NCI-H2227 (cell line): Measurements from ENCODE around the gene MC1R.

Experiments
- DNase-seq: peaks from one replicate; lab custom pipeline; 2025; ENCODE audit not compliant: unreplicated experiment; lab: John Stamatoyannopoulos, UW

Gene MC1R

DNA sequence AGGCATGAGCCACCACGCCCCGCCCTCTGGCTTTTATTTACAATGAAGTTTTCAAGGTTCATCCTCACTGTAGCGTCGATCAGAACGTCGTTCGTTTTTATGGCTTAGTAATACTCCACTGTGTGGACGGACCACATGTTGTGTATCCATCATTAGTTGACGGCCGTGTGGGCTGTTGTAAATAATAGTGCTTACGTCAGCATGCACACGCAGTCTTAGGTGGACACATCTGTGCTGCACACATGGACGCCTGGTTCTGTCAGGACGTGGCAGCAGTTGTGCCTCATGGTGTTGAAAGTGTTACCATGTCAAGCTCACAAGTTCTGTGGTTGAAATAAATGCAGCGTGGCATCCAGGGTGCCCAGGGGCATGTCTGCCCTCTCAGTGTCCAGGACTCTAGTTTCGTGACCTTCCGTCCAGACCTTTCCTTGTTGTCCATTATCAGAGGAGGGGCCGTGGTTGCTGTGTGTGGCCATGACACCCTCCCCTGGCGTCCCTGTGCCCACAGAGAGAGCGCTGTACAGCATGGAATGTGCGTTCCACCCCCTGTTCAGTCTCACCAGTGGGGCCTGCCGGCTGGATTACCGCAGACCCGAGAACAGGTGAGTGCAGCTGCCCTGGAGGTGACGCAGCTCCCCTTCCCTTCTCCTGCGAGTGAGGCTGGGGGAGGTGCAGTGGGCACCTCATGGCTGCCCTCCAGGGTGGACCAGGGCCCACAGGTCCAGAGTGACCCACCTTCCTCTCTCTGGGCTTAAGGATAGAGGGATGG lies 23.0 kb upstream of the MC1R start:
- DNase-seq = no peak

DNA sequence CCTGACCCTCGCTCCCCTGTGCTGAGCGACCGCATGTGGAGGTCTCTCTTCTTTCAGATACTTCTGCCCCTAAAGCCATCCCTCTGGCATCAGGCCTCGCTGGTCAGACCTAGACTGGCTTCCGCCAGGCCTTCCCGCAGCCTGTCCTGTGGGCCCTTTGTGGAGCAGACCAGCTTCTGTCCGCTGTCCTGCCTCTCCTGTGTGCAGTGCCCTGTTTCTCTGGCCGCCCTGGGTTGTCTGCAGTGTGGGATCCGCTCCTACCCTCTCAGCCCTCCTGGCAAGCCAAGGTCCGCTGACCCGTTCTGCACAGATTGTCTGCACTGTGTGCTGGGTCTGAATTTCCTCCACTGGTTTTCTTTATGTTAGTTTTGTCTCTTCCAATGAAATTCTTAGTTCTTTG lies 21.5 kb upstream of the MC1R start:
- DNase-seq = no peak

- no peak for DNase-seq
These were observed 20.3 kb upstream of the MC1R start for GRCh38 chr16:89898201-89898967.

GRCh38 chr16:89899879-89900481 lies 18.7 kb upstream of the MC1R start:
- no peak for DNase-seq

- DNase-seq = no peak
These were observed 17.8 kb upstream of the MC1R start for GRCh38 chr16:89900885-89901284.

- no peak for DNase-seq
These were observed 15.7 kb upstream of the MC1R start for GRCh38 chr16:89902980-89903379.

DNA sequence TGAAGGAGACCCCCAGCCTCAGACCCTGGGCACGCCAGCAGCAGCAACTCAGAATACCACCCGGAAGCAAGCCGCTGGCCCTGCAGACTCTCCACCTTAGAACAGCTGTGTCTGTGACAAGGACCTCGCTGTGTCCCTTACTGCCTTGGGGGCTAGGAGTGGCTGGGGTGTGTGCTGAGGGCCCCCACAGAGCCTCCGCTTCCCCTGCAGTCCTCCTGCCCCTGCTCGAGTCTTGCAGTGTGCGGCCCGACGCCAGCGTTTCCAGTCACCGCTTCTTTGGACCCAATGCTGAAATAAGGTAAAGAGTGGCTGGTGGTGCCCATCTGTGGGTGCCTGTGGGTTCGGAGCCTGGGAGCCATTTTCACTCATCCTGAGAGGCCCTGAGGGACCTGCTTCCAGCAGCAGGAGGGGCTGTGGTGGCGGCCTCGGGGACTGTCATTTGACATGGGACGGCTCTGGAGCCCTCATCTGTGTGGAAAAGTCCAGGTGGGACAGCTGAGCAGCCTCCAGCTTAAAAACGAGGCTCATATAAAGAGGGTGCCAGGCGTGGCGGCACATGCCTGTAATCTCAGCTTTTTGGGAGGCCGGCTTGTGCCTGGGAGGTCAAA lies 14.7 kb upstream of the MC1R start:
- DNase-seq = no peak

GRCh38 chr16:89904606-89905510 lies 13.8 kb upstream of the MC1R start:
- DNase-seq = no peak

- no peak for DNase-seq
These were observed 13.0 kb upstream of the MC1R start for GRCh38 chr16:89905511-89906139.

DNA sequence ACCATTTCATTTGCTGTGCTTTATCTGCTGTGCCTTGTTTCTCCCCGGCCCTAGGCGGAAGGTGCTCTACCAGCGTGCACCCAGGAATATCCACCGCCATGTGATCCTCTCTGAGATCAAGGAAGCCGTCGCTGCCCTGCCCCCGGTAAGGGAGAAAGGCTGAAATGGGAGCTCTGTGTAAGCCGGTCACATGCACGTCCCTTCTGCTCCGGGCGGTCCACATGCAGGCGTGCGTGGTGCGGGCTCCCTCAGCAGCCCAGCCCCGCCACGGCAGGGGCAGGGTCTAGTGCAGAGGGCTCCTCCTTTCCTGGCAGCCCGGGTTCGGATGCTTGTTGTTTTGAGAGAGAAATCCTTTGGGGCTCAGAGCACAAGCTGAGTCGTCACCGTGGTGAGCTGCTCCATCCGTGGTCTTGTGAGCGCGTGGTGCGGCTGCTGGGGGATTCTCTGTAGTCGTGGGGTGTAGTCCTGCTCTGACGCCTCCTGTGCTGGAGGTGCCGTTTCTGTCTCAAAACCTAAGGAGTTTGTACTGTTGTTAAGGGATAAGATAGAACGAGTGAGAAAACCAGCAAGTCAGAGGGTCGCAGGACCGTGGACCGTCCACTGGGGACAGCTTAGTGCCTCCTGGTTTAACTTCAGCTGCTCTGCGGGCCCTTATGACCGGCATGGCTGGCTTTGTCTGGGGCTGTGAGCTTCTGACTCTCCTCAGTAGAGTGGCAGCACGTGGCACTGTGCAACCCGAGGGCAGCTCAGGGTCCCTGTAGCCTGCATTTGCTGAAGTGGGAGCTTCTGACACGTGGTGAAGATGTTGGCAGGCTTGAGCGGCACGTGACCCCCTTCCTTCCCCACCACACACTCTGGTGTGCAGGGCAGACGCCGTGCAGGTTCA lies 12.3 kb upstream of the MC1R start:
- DNase-seq = no peak

GRCh38 chr16:89907055-89907814 lies 11.4 kb upstream of the MC1R start:
- no peak for DNase-seq

DNA sequence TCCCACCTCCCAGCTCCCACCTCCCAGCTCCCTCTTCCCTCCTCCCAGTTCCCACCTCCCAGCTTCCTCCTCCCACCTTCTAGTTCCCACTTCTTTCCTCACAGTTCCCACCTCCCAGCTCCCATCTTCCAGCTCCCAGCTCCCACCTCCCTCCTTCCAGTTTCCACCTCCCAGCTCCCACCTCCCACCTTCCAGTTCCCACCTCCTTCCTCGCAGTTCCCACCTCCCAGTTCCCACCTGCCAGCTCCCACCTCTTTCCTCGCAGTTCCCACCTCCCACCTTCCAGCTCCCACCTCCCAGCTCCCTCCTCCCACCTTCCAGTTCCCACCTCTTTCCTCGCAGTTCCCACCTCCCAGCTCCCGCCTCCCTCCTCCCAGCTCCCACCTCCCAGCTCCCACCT lies 10.4 kb upstream of the MC1R start:
- DNase-seq = no peak

GRCh38 chr16:89909777-89910716 lies 8.6 kb upstream of the MC1R start:
- DNase-seq = peak; percentile 30

DNA sequence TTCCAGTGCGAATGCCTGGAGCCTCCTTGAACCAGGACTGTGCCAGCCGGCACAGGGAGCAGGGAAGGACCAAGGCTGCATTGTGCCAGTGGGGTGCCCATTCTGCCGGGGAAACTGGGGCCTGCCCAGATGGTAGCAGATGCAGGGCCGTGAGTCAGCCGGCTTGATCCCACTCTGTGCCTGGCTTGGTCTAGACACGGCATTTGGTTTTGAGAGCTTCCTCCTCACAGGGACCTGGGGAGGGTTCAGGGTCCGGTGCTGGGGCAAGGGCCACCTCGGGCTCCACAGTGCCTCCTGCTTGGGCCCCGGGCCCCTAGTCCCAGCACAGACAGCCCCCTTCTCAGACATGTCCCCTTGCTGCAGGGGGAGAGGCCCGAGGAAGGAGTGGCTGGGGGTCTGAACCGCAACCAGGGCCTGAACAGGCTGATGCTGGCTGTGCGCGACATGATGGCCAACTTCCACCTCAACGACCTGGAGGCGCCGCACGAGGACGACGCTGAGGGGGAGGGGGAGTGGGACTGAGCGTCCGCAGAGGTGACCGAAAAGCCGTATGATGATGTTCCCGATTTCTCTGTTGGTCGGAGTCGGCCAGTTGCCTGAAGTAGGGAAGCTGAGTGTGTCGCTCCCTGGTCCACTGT lies 7.8 kb upstream of the MC1R start:
- no peak for DNase-seq

- DNase-seq = no peak
These were observed 7.3 kb upstream of the MC1R start for GRCh38 chr16:89911375-89911774.

GRCh38 chr16:89912143-89912542 lies 6.5 kb upstream of the MC1R start:
- DNase-seq = no peak

GRCh38 chr16:89912627-89913026 lies 6.0 kb upstream of the MC1R start:
- no peak for DNase-seq
